ENCODE measurements around the gene PRTG. TPM values are rescaled to one million over a fixed set of nuclear protein-coding genes. Genes with fewer than 3 reads are reported as not detected.

PRTG gene
- total and polyA plus RNA-seq, 2 of the 13 experiments (the other 11 are each of a cell fraction or from before 2014, with no cell fraction given) = 13.2 to 22.3 TPM

DNA sequence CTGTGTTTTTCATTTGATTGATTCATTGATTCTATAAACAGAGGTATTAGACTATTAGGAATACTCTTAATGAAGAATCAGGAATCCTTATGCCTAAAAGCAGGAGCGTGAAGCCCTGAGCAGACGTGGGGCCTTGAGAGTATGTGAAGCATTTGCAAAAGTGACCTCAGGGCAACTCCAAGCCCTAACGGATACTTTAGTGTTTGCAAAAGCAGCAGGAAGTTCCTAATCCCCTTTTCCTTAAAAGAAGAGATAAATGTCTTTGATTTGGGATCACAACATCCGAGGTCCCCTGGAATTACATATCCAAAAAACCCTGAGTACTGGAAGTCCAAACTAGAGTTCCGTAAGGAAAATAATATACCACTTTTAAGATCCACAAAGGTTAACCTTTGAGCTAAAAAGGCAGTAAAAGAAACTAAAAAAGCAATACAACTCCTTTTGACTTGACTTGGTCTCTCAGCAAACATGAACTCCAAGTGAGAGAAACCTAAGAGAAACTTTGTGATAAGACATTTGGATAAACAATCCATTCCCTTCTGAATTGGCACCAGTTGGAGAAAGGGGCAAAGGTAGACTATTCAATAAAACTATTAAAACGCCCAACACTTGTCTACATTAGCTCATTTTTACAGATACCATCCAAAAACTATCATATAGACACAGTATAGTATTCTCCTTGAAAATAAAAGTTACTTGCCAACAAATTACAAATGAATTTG lies 27.4 kb downstream of the PRTG start:
- in situ Hi-C loops (cut with HindIII; ENCODE audit: extremely low pct_ligation_motif_present, low pct_unique_long_range_greater_than_20kb) = no loop called here
- CTCF ChIA-PET (ENCODE audit: low intra/inter-chr PET ratio, low total read pairs) = no interaction called here

More for the DNA sequence above, 27.4 kb downstream of the PRTG start:
- H3K27me3 ChIP-seq (ENCODE audit: control insufficient read depth in 1 of 2, insufficient read depth in 2 of 2, low read length in 2 of 2) = no peaks in the 10 kb centered on the region
- no peaks in the 10 kb centered on the region for H3K9me3 ChIP-seq (ENCODE audit: low read length)
- H3K4me3 ChIP-seq (replicated peaks in 1 of 3; ENCODE audit: insufficient read depth in 1 of 3, low read depth in 2 of 3, low read length in 3 of 3) = no peak overlapping the region
- no peak overlapping the region for H3K27ac ChIP-seq (ENCODE audit: extremely low read length, insufficient read depth, low read length)
- no peak overlapping the region for H3K4me2 ChIP-seq (ENCODE audit: low read depth, low read length)
- no peak overlapping the region for H3K9ac ChIP-seq (ENCODE audit: insufficient read depth, low read depth, low read length)
- H2AFZ ChIP-seq (ENCODE audit: low read length) = no peak overlapping the region
- no TSS peak for BruUV-seq (replicated peaks)
- POLR2A ChIA-PET = no interaction called here
- ATAC-seq = no peak
- H4K20me1 ChIP-seq (ENCODE audit: insufficient read depth, low read length) = no peaks in the 10 kb centered on the region
- intact Hi-C loops (cut with micrococcal nuclease; ENCODE audit: unreplicated experiment) = no loop called here
- no peak for FAIRE-seq
- peaks cover 4% of the 10 kb centered on the region for H3K79me2 ChIP-seq (ENCODE audit: insufficient read depth, low read length)
- no peak for DNase-seq (ENCODE audit: low spot score)
- WGBS (ENCODE audit: low lambda C conversion rate) = 87% methylated on average over 6 of the region's 6 CpGs
- peaks cover 0 to 5% of the 10 kb centered on the region in 2 experiments; a peak in 1 of 5 replicates for H3K36me3 ChIP-seq (replicated peaks in 1 of 2; ENCODE audit: control insufficient read depth in 1 of 2, insufficient read depth in 2 of 2, low read length in 2 of 2)
- H3K4me1 ChIP-seq (ENCODE audit: insufficient read depth, low read length) = peaks cover 18% of the 10 kb centered on the region
- no peak for TF ChIP-seq ZNF264 (CRISPR knock-in tag; IDR thresholded peaks at IDR 0.05)
- TF ChIP-seq FOXM1 (CRISPR knock-in tag; IDR thresholded peaks at IDR 0.05) = no peak
- TF ChIP-seq SALL1 (CRISPR knock-in tag; IDR thresholded peaks at IDR 0.05) = no peak
- no peak for TF ChIP-seq ZBTB1 (CRISPR knock-in tag; IDR thresholded peaks at IDR 0.05; ENCODE audit: borderline replicate concordance)
- TF ChIP-seq KDM5B (CRISPR knock-in tag; IDR thresholded peaks at IDR 0.05; ENCODE audit: borderline replicate concordance) = no peak
- TF ChIP-seq NFIC (IDR thresholded peaks at IDR 0.05; ENCODE audit: low read length) = no peak
- TF ChIP-seq MIXL1 (CRISPR knock-in tag; IDR thresholded peaks at IDR 0.05) = no peak
- TF ChIP-seq ZNF207 (IDR thresholded peaks at IDR 0.05; ENCODE audit: borderline replicate concordance) = no peak
- TF ChIP-seq, protein P1, sequence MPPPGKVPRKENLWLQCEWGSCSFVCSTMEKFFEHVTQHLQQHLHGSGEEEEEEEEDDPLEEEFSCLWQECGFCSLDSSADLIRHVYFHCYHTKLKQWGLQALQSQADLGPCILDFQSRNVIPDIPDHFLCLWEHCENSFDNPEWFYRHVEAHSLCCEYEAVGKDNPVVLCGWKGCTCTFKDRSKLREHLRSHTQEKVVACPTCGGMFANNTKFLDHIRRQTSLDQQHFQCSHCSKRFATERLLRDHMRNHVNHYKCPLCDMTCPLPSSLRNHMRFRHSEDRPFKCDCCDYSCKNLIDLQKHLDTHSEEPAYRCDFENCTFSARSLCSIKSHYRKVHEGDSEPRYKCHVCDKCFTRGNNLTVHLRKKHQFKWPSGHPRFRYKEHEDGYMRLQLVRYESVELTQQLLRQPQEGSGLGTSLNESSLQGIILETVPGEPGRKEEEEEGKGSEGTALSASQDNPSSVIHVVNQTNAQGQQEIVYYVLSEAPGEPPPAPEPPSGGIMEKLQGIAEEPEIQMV (CRISPR knock-in tag; IDR thresholded peaks at IDR 0.05; ENCODE audit: low read depth) = no peak
- TF ChIP-seq, protein P2, sequence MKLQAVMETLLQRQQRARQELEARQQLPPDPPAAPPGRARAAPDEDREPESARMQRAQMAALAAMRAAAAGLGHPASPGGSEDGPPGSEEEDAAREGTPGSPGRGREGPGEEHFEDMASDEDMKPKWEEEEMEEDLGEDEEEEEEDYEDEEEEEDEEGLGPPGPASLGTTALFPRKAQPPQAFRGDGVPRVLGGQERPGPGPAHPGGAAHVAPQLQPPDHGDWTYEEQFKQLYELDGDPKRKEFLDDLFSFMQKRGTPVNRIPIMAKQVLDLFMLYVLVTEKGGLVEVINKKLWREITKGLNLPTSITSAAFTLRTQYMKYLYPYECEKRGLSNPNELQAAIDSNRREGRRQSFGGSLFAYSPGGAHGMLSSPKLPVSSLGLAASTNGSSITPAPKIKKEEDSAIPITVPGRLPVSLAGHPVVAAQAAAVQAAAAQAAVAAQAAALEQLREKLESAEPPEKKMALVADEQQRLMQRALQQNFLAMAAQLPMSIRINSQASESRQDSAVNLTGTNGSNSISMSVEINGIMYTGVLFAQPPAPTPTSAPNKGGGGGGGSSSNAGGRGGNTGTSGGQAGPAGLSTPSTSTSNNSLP (IDR thresholded peaks at IDR 0.05; ENCODE audit: low read depth, low read length) = no peak
- no peak for TF ChIP-seq CCAR2 (optimal IDR thresholded peaks at IDR 0.05; ENCODE audit: low read depth, low read length)
- no peak for TF ChIP-seq KDM5A (IDR thresholded peaks at IDR 0.05; ENCODE audit: borderline replicate concordance, low read length)
- no peak for TF ChIP-seq SYNCRIP (IDR thresholded peaks at IDR 0.05; ENCODE audit: insufficient read depth, low read depth, low read length)
- no peak for TF ChIP-seq ZNF232 (CRISPR knock-in tag; IDR thresholded peaks at IDR 0.05; ENCODE audit: borderline replicate concordance)

Measured in HepG2 (cell line).